BLaER1 treated with 17β-estradiol and CSF1 and Interleukin-3, amounts not matched to agents 10 nM and 100 nM (cell line): ENCODE data around the gene LACTB.

ENCODE experiments used
- H3K27ac ChIP-seq, 11 experiments: shearing (Covaris generic); formaldehyde crosslinking; 2 replicates each; pipeline ENCODE4 v1.8.1; 2022
- H3K27me3 ChIP-seq, 11 experiments: shearing (Covaris generic); formaldehyde crosslinking; 2 replicates each; pipeline ENCODE4 v1.8.1; 2022
- H3K36me3 ChIP-seq, 11 experiments: shearing (Covaris generic); formaldehyde crosslinking; 2 replicates each; pipeline ENCODE4 v1.8.1; 2022
- H3K4me1 ChIP-seq, 10 experiments: shearing (Covaris generic); formaldehyde crosslinking; 2 replicates each; pipeline ENCODE4 v1.8.1; 2022
- H3K4me2 ChIP-seq, 11 experiments: shearing (Covaris generic); formaldehyde crosslinking; 2 replicates each; pipeline ENCODE4 v1.8.1; 2022
- H3K4me3 ChIP-seq, 10 experiments: shearing (Covaris generic); formaldehyde crosslinking; 2 replicates each; pipeline ENCODE4 v1.8.1; 2022
- H3K9ac ChIP-seq, 11 experiments: shearing (Covaris generic); formaldehyde crosslinking; 2 replicates each; pipeline ENCODE4 v1.8.1; 2022
- H3K9me3 ChIP-seq, 11 experiments: shearing (Covaris generic); formaldehyde crosslinking; replicated peaks in 1 of 11; 2 replicates each; pipeline ENCODE4 v1.8.1; 2022
- H4K20me1 ChIP-seq, 11 experiments: shearing (Covaris generic); formaldehyde crosslinking; 2 replicates each; pipeline ENCODE4 v1.8.1; 2022
- Cebpa-rat ChIP-seq, 11 experiments: shearing (Covaris generic); IDR thresholded peaks; 2 replicates each; pipeline ENCODE4 v1.8.1; 2022

LACTB gene

GRCh38 chr15:63135804-63136203 lies 14.1 kb downstream of the LACTB start:
- Histone ChIP-seq H3K27ac (peak overlapping the region in 7 of 11 experiments; percentile 14 to 97 (median 85); a peak in 13 of 22 replicates), H4K20me1 (peaks cover 0 to 5% (median 0%) of the 10 kb centered on the region in 11 experiments; a peak in 3 of 22 replicates), H3K9ac (peak overlapping the region in 6 of 11 experiments; percentile 18 to 80 (median 70); a peak in 10 of 22 replicates), H3K4me2 (peak overlapping the region in 8 of 11 experiments; percentile 4 to 97 (median 66); a peak in 13 of 22 replicates), H3K4me1 (peaks cover 0 to 53% (median 11%) of the 10 kb centered on the region in 10 experiments; a peak in 13 of 20 replicates), H3K9me3 (no peaks in the 10 kb centered on the region), H3K27me3 (no peaks in the 10 kb centered on the region), H3K36me3 (peaks cover 0 to 59% (median 8%) of the 10 kb centered on the region in 11 experiments; a peak in 10 of 22 replicates), H3K4me3 (no peak overlapping the region)
- TF ChIP-seq Cebpa-rat (IDR thresholded peaks at IDR 0.05): no peak

DNA sequence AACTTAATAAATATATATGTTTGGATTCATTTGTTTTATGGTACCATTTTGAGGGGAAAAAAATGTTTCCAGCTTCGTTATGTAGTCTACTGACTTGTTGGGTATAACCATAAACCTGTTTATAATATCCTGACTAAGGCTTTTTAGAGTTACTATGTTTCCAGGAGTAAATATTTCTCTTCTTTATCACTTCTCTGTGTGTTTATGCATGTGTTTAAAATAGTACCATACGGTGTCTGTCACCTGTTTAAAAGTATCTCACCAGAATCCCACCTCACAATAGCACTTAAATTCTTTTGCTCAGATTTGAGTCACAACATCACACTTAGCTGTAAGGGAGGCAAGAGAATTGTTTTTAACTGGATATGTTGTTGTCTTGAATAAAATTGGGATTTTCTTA lies 15.1 kb downstream of the LACTB start:
- Histone ChIP-seq H3K4me1 (peaks cover 0 to 53% (median 11%) of the 10 kb centered on the region in 10 experiments; a peak in 13 of 20 replicates), H3K9me3 (no peaks in the 10 kb centered on the region), H3K36me3 (peaks cover 0 to 59% (median under 1%) of the 10 kb centered on the region in 11 experiments; a peak in 8 of 22 replicates), H3K27ac (peak overlapping the region in 4 of 11 experiments; percentile 85 to 97 (median 94); a peak in 7 of 22 replicates), H4K20me1 (peaks cover 0 to 5% (median 0%) of the 10 kb centered on the region in 11 experiments; a peak in 1 of 22 replicates), H3K4me3 (no peak overlapping the region), H3K4me2 (peak overlapping the region in 3 of 11 experiments; percentile 83 to 97 (median 93); a peak in 5 of 22 replicates), H3K27me3 (no peaks in the 10 kb centered on the region), H3K9ac (peak overlapping the region in 2 of 11 experiments; percentile 79 to 80; a peak in 3 of 22 replicates)
- TF ChIP-seq Cebpa-rat (IDR thresholded peaks at IDR 0.05): no peak

DNA sequence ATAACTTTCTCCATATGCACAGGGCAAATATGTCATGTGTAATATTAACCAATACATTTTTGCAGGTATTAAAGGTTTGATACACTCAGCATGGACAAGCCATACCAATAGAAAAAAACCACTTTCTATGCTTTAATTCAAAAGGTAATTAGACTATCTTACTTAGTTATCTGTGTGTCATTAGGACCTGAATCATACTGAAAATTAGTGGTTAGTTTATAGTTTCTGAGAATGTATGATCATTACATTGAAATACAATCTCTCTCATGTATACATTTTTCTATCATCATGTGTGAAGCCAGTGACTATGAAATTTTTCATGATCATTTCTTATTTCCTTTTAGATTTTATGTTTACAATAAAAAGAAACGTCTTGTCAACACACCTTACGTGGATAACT lies 19.3 kb downstream of the LACTB start:
- Histone ChIP-seq H3K9me3 (peaks cover 0 to 3% (median 0%) of the 10 kb centered on the region in 11 experiments; a peak in 1 of 22 replicates), H3K27me3 (no peaks in the 10 kb centered on the region), H3K9ac (no peak overlapping the region), H3K4me2 (no peak overlapping the region), H3K36me3 (peaks cover 8 to 78% (median 17%) of the 10 kb centered on the region in 11 experiments; a peak in 16 of 22 replicates), H3K4me1 (peaks cover 0 to 23% (median 3%) of the 10 kb centered on the region in 10 experiments; a peak in 13 of 20 replicates), H3K27ac (no peak overlapping the region), H4K20me1 (no peaks in the 10 kb centered on the region), H3K4me3 (no peak overlapping the region)
- no peak for TF ChIP-seq Cebpa-rat (IDR thresholded peaks at IDR 0.05)

- Histone ChIP-seq H4K20me1 (peaks cover 0 to 18% (median 0%) of the 10 kb centered on the region in 11 experiments; a peak in 1 of 22 replicates), H3K9me3 (peaks cover 0 to 19% (median 12%) of the 10 kb centered on the region in 11 experiments; a peak in 17 of 22 replicates), H3K4me2 (no peak overlapping the region), H3K9ac (no peak overlapping the region), H3K36me3 (peaks cover 35 to 98% (median 59%) of the 10 kb centered on the region in 11 experiments), H3K4me1 (peaks cover 0 to 4% (median 0%) of the 10 kb centered on the region in 10 experiments; a peak in 3 of 20 replicates), H3K27me3 (no peaks in the 10 kb centered on the region), H3K27ac (no peak overlapping the region), H3K4me3 (no peak overlapping the region)
- TF ChIP-seq Cebpa-rat (IDR thresholded peaks at IDR 0.05): no peak
Observed at GRCh38 chr15:63145426-63145825, 23.8 kb downstream of the LACTB start.

DNA sequence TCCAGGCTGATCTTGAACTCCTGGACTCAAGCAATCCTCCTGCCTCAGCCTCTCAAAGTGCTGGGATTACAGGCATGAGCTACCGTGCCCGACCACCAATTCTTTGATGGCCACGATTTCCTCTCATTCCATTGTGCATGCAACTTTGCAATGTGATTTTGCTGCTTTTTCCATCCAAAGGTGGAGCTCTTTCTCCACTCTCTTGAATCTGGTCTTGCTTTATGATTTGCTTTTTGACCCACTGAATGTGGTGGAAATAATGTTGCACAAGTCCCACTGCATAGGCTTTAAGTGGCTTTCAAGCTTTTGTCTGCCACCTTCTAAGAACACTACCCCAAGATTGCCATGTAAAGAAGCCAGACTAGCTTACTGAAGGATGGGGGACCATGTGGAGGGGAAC lies 25.0 kb downstream of the LACTB start:
- H3K4me3 ChIP-seq: no peak overlapping the region
- H3K27me3 ChIP-seq: no peaks in the 10 kb centered on the region
- peaks cover 0 to 16% (median 0%) of the 10 kb centered on the region in 10 experiments; a peak in 3 of 20 replicates for H3K4me1 ChIP-seq
- no peak overlapping the region for H3K27ac ChIP-seq
- no peak overlapping the region for H3K4me2 ChIP-seq
- no peak overlapping the region for H3K9ac ChIP-seq
- H3K9me3 ChIP-seq: peaks cover 0 to 23% (median 14%) of the 10 kb centered on the region in 11 experiments; a peak in 17 of 22 replicates
- TF ChIP-seq Cebpa-rat (IDR thresholded peaks at IDR 0.05): 0 out of 22 replicates have a peak, but pooled peaks of 1 of the 11 experiments have one; percentile 22
- peaks cover 0 to 28% (median 0%) of the 10 kb centered on the region in 11 experiments; a peak in 2 of 22 replicates for H4K20me1 ChIP-seq
- H3K36me3 ChIP-seq: peaks cover 41 to 98% (median 69%) of the 10 kb centered on the region in 11 experiments

- peaks cover 0 to 65% (median 8%) of the 10 kb centered on the region in 11 experiments; a peak in 9 of 22 replicates for H4K20me1 ChIP-seq
- H3K4me2 ChIP-seq: no peak overlapping the region
- TF ChIP-seq Cebpa-rat (IDR thresholded peaks at IDR 0.05): no peak
- H3K4me1 ChIP-seq: peaks cover 3 to 49% (median 15%) of the 10 kb centered on the region in 10 experiments; a peak in 19 of 20 replicates
- no peak overlapping the region for H3K27ac ChIP-seq
- peaks cover 65 to 90% (median 85%) of the 10 kb centered on the region in 11 experiments for H3K36me3 ChIP-seq
- no peak overlapping the region for H3K4me3 ChIP-seq
- H3K9me3 ChIP-seq: peaks cover 0 to 23% (median 15%) of the 10 kb centered on the region in 11 experiments; a peak in 17 of 22 replicates
- no peaks in the 10 kb centered on the region for H3K27me3 ChIP-seq
- no peak overlapping the region for H3K9ac ChIP-seq
Observed at GRCh38 chr15:63151665-63152064, 30.0 kb downstream of the LACTB start.

GRCh38 chr15:63155486-63155885 lies 33.8 kb downstream of the LACTB start:
- peak overlapping the region in 3 of 11 experiments; percentile 96 to 99 (median 97); a peak in 5 of 22 replicates for H3K27ac ChIP-seq
- H3K4me2 ChIP-seq: peak overlapping the region; percentile 71 to 93 (median 86)
- peaks cover 41 to 53% (median 51%) of the 10 kb centered on the region in 11 experiments for H3K36me3 ChIP-seq
- H4K20me1 ChIP-seq: peaks cover 0 to 46% (median 8%) of the 10 kb centered on the region in 11 experiments; a peak in 9 of 22 replicates
- peaks cover 12 to 63% (median 21%) of the 10 kb centered on the region in 10 experiments for H3K4me1 ChIP-seq
- peaks cover 0 to 10% (median under 1%) of the 10 kb centered on the region in 11 experiments; a peak in 5 of 22 replicates for H3K9me3 ChIP-seq
- peak overlapping the region; percentile 76 to 90 (median 82) for H3K4me3 ChIP-seq
- peak overlapping the region in 9 of 11 experiments; percentile 90 to 99 (median 95); a peak in 14 of 22 replicates for H3K9ac ChIP-seq
- H3K27me3 ChIP-seq: no peaks in the 10 kb centered on the region
- no peak for TF ChIP-seq Cebpa-rat (IDR thresholded peaks at IDR 0.05)

GRCh38 chr15:63156086-63156710 lies 34.5 kb downstream of the LACTB start:
- Histone ChIP-seq H3K4me1 (peaks cover 12 to 56% (median 21%) of the 10 kb centered on the region in 10 experiments), H3K27ac (peak overlapping the region; percentile 86 to 99 (median 95)), H3K4me2 (peak overlapping the region; percentile 71 to 93 (median 86)), H4K20me1 (peaks cover 0 to 42% (median 8%) of the 10 kb centered on the region in 11 experiments; a peak in 9 of 22 replicates), H3K4me3 (peak overlapping the region; percentile 76 to 90 (median 82)), H3K9ac (peak overlapping the region; percentile 90 to 99 (median 95)), H3K9me3 (peaks cover 0 to 8% (median 0%) of the 10 kb centered on the region in 11 experiments; a peak in 3 of 22 replicates), H3K27me3 (no peaks in the 10 kb centered on the region), H3K36me3 (peaks cover 35 to 47% (median 44%) of the 10 kb centered on the region in 11 experiments)
- no peak for TF ChIP-seq Cebpa-rat (IDR thresholded peaks at IDR 0.05)
